ENCODE data around the gene CREB5. TPM values are rescaled to one million over a fixed set of nuclear protein-coding genes. Genes with fewer than 3 reads are reported as not detected.

Gene CREB5
- total RNA-seq, 1 donor from 2014 or later: 10.3 TPM

DNA sequence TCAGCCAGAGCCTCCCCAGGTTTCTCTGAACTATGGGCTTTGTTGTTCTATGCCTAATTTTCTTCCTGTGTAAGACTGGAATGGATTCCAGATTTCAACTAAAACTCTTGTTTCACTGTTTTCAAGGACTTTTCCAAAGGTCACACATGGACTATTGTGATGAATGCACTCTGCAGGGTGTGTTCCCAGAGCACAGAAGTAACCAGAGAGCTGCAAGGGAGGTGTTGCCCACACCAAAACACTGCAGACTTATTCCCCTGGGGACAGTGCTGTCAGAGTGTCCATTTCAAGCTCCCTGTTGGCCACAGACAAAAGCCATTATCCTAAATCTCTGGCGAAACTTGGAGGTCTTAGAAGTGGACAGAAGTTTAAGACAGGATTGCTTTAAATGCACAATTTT, 314.2 kb downstream of the CREB5 start:
- ATAC-seq (no peak), DNase-seq (no peak)
- TF ChIP-seq, protein P1, sequence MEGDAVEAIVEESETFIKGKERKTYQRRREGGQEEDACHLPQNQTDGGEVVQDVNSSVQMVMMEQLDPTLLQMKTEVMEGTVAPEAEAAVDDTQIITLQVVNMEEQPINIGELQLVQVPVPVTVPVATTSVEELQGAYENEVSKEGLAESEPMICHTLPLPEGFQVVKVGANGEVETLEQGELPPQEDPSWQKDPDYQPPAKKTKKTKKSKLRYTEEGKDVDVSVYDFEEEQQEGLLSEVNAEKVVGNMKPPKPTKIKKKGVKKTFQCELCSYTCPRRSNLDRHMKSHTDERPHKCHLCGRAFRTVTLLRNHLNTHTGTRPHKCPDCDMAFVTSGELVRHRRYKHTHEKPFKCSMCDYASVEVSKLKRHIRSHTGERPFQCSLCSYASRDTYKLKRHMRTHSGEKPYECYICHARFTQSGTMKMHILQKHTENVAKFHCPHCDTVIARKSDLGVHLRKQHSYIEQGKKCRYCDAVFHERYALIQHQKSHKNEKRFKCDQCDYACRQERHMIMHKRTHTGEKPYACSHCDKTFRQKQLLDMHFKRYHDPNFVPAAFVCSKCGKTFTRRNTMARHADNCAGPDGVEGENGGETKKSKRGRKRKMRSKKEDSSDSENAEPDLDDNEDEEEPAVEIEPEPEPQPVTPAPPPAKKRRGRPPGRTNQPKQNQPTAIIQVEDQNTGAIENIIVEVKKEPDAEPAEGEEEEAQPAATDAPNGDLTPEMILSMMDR (IDR thresholded peaks at IDR 0.05): no peak
- intact Hi-C loops (cut with DNase I): no loop called here
- Histone ChIP-seq H3K4me1 (no peaks in the 10 kb centered on the region), H3K27ac (no peak overlapping the region), H3K36me3 (no peaks in the 10 kb centered on the region), H3K9me3 (no peaks in the 10 kb centered on the region), H3K4me3 (no peak overlapping the region), H3K27me3 (ENCODE audit: low read depth) (no peaks in the 10 kb centered on the region)

- H3K27ac ChIP-seq: no peak overlapping the region
- no peaks in the 10 kb centered on the region for H3K4me1 ChIP-seq
- H3K9me3 ChIP-seq: no peaks in the 10 kb centered on the region
- no peaks in the 10 kb centered on the region for H3K36me3 ChIP-seq
- ATAC-seq (no peak), DNase-seq (no peak)
- no peak overlapping the region for H3K4me3 ChIP-seq
- intact Hi-C loops (cut with DNase I): no loop called here
- H3K27me3 ChIP-seq (ENCODE audit: low read depth): no peaks in the 10 kb centered on the region
- TF ChIP-seq, protein P1 (IDR thresholded peaks at IDR 0.05): no peak
Observed at GRCh38 chr7:28729281-28729680, 317.0 kb downstream of the CREB5 start.

- no peaks in the 10 kb centered on the region for H3K4me1 ChIP-seq
- no peak overlapping the region for H3K4me3 ChIP-seq
- ATAC-seq: no peak
- no peaks in the 10 kb centered on the region for H3K36me3 ChIP-seq
- no peak overlapping the region for H3K27ac ChIP-seq
- DNase-seq: no peak
- intact Hi-C loops (cut with DNase I): no loop called here
- H3K9me3 ChIP-seq: no peaks in the 10 kb centered on the region
- TF ChIP-seq, protein P1 (IDR thresholded peaks at IDR 0.05): no peak
- no peaks in the 10 kb centered on the region for H3K27me3 ChIP-seq (ENCODE audit: low read depth)
Observed at GRCh38 chr7:28729727-28730126, 317.4 kb downstream of the CREB5 start.

GRCh38 chr7:28731092-28731658, 318.9 kb downstream of the CREB5 start:
- Histone ChIP-seq H3K36me3 (no peaks in the 10 kb centered on the region), H3K4me1 (no peaks in the 10 kb centered on the region), H3K9me3 (no peaks in the 10 kb centered on the region), H3K27ac (no peak overlapping the region), H3K27me3 (ENCODE audit: low read depth) (no peaks in the 10 kb centered on the region), H3K4me3 (no peak overlapping the region)
- no peak for ATAC-seq
- TF ChIP-seq, protein P1 (IDR thresholded peaks at IDR 0.05): no peak
- no peak for DNase-seq
- intact Hi-C loops (cut with DNase I): no loop called here

GRCh38 chr7:28732071-28732869, 320.0 kb downstream of the CREB5 start:
- DNase-seq (no peak), ATAC-seq (peak; percentile 23 to 32)
- intact Hi-C loops (cut with DNase I): no loop called here
- H3K4me3 ChIP-seq: peak overlapping the region; percentile 17
- no peaks in the 10 kb centered on the region for H3K9me3 ChIP-seq
- peak overlapping the region; percentile 39 for H3K27ac ChIP-seq
- H3K27me3 ChIP-seq (ENCODE audit: low read depth): no peaks in the 10 kb centered on the region
- no peaks in the 10 kb centered on the region for H3K4me1 ChIP-seq
- TF ChIP-seq, protein P1 (IDR thresholded peaks at IDR 0.05): no peak
- H3K36me3 ChIP-seq: no peaks in the 10 kb centered on the region

Measured in lower lobe of right lung (tissue), 2 donors.